Nephron (organoid): ENCODE data around the gene MARS2.
"Not testable (repeated sequence)": the region's sequence is repeated elsewhere in the genome, so short reads cannot be mapped to it uniquely, and the experiment has no call there.

Experiments used
- H3K27ac Mint-ChIP-seq, 3 experiments: 2 replicates each; pipeline ENCODE4 v1.8.0; 2020; ENCODE audit warnings: mixed read lengths in 3 of 3, mild to moderate bottlenecking in 2 of 3, moderate library complexity in 1 of 3
- H3K27me3 Mint-ChIP-seq: 2 replicates; pipeline ENCODE4 v1.8.0; 2021; ENCODE audit warnings: low read depth, mild to moderate bottlenecking, moderate library complexity, mixed read lengths
- H3K36me3 Mint-ChIP-seq: 2 replicates; pipeline ENCODE4 v1.8.0; 2020; ENCODE audit warnings: low read depth, mixed read lengths
- H3K4me1 Mint-ChIP-seq: 2 replicates; pipeline ENCODE4 v1.8.0; 2020; ENCODE audit warnings: mixed read lengths
- H3K4me3 Mint-ChIP-seq, 3 experiments: 2 replicates each; pipeline ENCODE4 v1.8.0; 2020; ENCODE audit warnings: mild to moderate bottlenecking in 3 of 3, mixed read lengths in 3 of 3, moderate library complexity in 2 of 3
- H3K9me3 Mint-ChIP-seq: 2 replicates; pipeline ENCODE4 v1.8.0; 2020; ENCODE audit warnings: mixed read lengths
- TF ChIP-seq, protein P1 (sequence below), 3 experiments: fragments of 200-600 bp; sonication (generic); IDR thresholded peaks; one replicate each; pipeline ENCODE4 v1.5.0; 2021; ENCODE audit warnings: antibody characterized with exemption in 3 of 3; ENCODE audit not compliant: unreplicated experiment in 3 of 3

The MARS2 gene

DNA sequence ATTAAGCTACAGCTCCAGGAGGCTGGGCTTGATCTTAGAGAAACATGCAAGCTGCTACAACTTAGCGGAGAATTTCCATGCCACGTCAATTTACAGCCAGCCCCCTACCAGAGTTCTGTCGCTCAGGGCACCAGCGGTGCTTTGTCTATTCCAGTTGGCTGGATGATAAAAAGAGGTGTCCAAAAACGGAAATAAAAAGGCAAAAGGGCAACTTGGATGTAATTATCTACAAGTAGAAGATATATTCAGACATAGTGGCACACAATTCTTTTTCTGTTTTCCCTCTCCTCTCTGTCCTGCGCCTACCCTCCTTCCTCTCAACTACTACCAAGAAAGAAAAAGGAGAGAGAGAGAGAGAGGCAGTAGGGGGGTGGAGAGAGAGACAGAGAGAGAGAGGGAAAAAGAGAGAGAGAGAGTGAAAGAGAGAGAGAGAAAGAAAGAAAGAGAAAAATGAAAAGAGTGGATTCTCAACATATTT lies 29.4 kb upstream of the MARS2 start:
- H3K36me3 Mint-ChIP-seq = peaks cover 19% of the 10 kb centered on the region
- peak overlapping the region; percentile 86 to 89 (median 87) for H3K4me3 Mint-ChIP-seq
- no peaks in the 10 kb centered on the region for H3K27me3 Mint-ChIP-seq
- H3K27ac Mint-ChIP-seq = peak overlapping the region; percentile 97
- peaks cover 6% of the 10 kb centered on the region for H3K9me3 Mint-ChIP-seq
- TF ChIP-seq, protein P1, sequence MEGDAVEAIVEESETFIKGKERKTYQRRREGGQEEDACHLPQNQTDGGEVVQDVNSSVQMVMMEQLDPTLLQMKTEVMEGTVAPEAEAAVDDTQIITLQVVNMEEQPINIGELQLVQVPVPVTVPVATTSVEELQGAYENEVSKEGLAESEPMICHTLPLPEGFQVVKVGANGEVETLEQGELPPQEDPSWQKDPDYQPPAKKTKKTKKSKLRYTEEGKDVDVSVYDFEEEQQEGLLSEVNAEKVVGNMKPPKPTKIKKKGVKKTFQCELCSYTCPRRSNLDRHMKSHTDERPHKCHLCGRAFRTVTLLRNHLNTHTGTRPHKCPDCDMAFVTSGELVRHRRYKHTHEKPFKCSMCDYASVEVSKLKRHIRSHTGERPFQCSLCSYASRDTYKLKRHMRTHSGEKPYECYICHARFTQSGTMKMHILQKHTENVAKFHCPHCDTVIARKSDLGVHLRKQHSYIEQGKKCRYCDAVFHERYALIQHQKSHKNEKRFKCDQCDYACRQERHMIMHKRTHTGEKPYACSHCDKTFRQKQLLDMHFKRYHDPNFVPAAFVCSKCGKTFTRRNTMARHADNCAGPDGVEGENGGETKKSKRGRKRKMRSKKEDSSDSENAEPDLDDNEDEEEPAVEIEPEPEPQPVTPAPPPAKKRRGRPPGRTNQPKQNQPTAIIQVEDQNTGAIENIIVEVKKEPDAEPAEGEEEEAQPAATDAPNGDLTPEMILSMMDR (IDR thresholded peaks at IDR 0.05; ENCODE audit: unreplicated experiment in 3 of 3) = no peak
- H3K4me1 Mint-ChIP-seq = peaks cover 21% of the 10 kb centered on the region

DNA sequence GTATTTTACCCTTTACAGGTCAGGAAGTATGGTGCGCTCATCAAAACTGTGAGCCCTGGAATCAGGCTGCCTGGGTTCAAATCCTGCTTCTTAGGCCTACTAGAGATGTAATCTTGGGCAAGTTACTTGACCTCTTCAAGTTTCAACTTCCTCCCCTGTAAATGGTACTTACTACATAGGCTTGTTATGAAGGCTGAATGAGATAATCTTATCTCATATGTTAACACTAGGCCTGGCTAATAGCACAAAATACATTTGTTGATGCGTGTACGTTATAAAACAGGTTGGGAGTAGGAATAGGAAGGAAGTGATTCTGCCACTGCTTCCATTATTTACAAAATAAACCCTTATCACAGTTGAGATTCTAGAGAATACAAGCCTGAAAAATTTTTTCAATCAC lies 28.1 kb upstream of the MARS2 start:
- TF ChIP-seq, protein P1 (IDR thresholded peaks at IDR 0.05; ENCODE audit: unreplicated experiment in 3 of 3) = no peak
- Mint-ChIP-seq H3K4me3 (peak overlapping the region in 2 of 3 experiments; percentile 21 to 44), H3K4me1 (peaks cover 21% of the 10 kb centered on the region), H3K36me3 (peaks cover 8% of the 10 kb centered on the region), H3K9me3 (no peaks in the 10 kb centered on the region), H3K27me3 (no peaks in the 10 kb centered on the region), H3K27ac (peak overlapping the region; percentile 57 to 76 (median 62))

DNA sequence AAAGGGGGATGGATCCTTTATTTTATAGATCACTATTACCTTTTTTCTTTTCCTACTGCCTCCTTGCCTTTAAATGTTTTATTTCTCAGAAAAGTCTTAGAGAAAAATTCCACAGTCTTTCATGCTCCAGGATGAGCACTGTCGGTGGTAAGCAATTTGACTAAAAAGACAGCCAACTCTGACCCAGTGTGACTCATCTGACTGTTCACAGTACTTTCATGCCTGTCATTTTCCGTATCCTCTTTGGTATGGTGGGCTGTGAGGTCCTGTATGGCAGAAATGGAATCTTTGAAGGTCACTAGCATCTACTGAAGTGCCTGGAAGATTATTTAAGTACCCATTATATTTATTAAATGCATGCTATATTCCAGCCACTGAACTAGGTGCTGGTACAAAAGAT lies 27.7 kb upstream of the MARS2 start:
- no peaks in the 10 kb centered on the region for H3K9me3 Mint-ChIP-seq
- peaks cover 16% of the 10 kb centered on the region for H3K4me1 Mint-ChIP-seq
- H3K4me3 Mint-ChIP-seq = peak overlapping the region in 1 of 3 experiments; percentile 46
- no peak overlapping the region for H3K27ac Mint-ChIP-seq
- H3K36me3 Mint-ChIP-seq = peaks cover 4% of the 10 kb centered on the region
- H3K27me3 Mint-ChIP-seq = no peaks in the 10 kb centered on the region
- TF ChIP-seq, protein P1 (IDR thresholded peaks at IDR 0.05; ENCODE audit: unreplicated experiment in 3 of 3) = no peak

DNA sequence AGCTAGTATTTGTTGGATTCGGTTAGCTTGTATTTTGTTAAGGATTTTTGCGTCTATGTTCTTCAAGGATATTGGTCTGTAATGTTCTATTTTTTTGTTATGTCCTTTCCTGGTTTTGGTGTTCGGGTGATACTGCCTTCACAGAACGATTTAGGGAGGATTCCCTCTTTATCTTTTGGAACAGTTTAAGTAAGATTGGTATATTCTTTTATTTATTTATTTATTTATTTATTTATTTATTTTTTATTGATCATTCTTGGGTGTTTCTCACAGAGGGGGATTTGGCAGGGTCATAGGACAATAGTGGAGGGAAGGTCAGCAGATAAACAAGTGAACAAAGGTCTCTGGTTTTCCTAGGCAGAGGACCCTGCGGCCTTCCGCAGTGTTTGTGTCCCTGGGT lies 10.0 kb upstream of the MARS2 start:
- not testable (repeated sequence) for H3K4me3 Mint-ChIP-seq, H3K4me1 Mint-ChIP-seq, H3K36me3 Mint-ChIP-seq, H3K27ac Mint-ChIP-seq, H3K27me3 Mint-ChIP-seq
- peaks cover 21% of the 10 kb centered on the region for H3K9me3 Mint-ChIP-seq

DNA sequence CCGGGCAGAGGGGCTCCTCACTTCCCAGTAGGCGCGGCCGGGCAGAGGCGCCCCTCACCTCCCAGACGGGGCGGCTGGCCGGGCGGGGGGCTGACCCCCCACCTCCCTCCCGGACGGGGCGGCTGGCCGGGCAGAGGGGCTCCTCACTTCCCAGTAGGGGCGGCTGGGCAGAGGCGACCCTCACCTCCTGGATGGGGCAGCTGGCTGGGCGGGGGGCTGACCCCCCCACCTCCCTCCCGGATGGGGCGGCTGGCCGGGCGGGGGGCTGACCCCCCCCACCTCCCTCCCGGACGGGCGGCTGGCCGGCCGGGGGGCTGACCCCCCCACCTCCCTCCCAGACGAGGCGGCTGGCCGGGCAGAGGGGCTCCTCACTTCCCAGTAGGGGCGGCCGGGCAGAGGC lies 9.2 kb upstream of the MARS2 start:
- not testable (repeated sequence) for H3K36me3 Mint-ChIP-seq, H3K27ac Mint-ChIP-seq, H3K27me3 Mint-ChIP-seq, H3K4me1 Mint-ChIP-seq, H3K4me3 Mint-ChIP-seq
- H3K9me3 Mint-ChIP-seq = peaks cover 21% of the 10 kb centered on the region

DNA sequence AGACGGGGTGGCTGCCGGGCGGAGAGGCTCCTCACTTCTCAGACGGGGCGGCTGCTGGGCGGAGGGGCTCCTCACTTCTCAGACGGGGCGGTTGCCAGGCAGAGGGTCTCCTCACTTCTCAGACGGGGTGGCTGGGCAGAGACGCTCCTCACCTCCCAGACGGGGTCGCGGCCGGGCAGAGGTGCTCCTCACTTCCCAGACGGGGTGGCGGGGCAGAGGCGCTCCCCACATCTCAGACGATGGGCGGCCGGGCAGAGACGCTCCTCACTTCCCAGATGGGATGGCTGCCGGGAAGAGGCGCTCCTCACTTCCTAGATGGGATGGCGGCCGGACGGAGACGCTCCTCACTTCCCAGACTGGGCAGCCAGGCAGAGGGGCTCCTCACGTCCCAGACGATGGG lies 8.6 kb upstream of the MARS2 start:
- not testable (repeated sequence) for H3K4me3 Mint-ChIP-seq, H3K4me1 Mint-ChIP-seq, H3K36me3 Mint-ChIP-seq, H3K27ac Mint-ChIP-seq, H3K27me3 Mint-ChIP-seq
- H3K9me3 Mint-ChIP-seq = peaks cover 21% of the 10 kb centered on the region

DNA sequence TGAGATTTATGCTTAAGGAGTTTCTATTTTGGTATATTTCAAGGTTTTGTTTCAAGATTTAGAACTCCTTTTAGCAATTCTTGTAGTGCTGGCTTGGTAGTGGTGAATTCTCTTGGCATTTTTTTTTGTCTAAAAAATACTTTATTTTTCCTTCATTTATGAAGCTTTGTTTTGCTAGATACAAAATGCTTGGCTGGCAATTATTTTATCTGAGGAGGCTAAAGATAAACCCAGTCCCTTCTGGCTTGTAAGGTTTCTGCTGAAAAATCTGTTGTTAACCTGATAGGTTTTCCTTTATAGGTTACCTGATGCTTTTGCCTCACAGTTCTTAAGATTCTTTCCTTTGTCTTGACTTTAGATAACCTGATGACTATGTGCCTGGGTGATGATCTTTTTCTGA lies 5.4 kb upstream of the MARS2 start:
- peaks cover 15% of the 10 kb centered on the region for H3K9me3 Mint-ChIP-seq
- not testable (repeated sequence) for H3K27ac Mint-ChIP-seq, H3K36me3 Mint-ChIP-seq, H3K4me3 Mint-ChIP-seq, H3K4me1 Mint-ChIP-seq, H3K27me3 Mint-ChIP-seq

DNA sequence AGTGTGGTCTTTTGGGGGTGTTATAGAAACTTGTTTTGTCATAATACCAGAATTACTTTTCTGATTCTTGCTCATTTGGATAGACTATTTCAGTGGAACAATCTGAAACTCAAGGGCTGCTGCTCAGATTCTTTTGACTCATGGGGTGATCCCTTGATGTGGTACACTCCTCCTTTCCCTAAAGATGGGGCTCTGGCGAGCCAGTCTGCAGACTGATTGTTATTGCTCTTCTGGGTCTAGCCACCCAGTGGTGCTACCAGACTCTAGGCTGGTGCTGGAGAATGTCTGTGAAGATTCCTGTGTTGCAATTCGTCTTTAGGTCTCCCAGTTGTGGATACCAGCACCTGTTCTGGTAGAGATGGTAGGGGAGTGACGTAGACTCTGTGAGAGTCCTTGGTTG lies 4.2 kb upstream of the MARS2 start:
- H3K27ac Mint-ChIP-seq = no peak overlapping the region

More for the DNA sequence above, 4.2 kb upstream of the MARS2 start:
- TF ChIP-seq, protein P1 (IDR thresholded peaks at IDR 0.05; ENCODE audit: unreplicated experiment in 3 of 3) = no peak
- Mint-ChIP-seq H3K4me3 (no peak overlapping the region), H3K36me3 (peaks cover 7% of the 10 kb centered on the region), H3K27me3 (no peaks in the 10 kb centered on the region), H3K9me3 (peaks cover 11% of the 10 kb centered on the region), H3K4me1 (peaks cover 6% of the 10 kb centered on the region)
